ENCODE results near the gene ULK1. TPM values are rescaled to one million over a fixed set of nuclear protein-coding genes. Genes with fewer than 3 reads are reported as not detected.

Gene ULK1
- total RNA-seq, 1 donor from 2014 or later = 4.9 TPM

DNA sequence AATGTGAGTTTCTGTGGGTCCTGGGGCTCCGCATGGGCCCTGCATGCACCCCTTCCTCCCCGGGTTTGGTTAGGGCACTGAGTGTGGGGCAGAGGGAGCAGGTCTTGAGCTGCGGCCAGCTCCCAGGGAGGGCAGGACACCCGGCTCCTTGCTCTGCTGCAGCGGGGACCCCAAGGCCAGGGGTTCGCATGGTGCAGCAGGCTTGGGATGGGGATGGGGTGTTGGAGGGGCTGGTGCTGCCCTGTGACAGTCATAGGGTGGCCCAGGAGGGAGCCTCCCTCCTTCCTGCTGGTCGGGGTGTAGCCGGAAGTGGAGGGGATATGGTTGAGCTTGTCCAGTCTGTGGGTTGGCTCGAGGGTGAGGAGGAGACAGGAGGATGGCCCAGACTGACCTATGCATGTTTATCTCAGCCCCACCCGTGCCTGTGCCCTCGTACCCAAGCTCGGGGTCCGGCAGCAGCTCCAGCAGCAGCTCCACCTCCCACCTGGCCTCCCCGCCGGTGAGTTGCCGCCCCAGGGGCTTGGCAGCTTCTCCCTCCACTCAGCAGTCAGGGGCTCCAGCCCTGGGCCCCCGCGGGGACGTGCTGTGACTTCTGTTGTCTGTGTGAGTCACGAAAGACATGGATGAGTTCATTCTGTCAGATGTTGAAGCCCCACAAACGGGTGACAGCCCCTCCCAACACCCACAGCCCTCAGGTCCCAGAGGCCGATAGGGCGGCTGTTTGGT, 16.0 kb downstream of the ULK1 start:
- peaks cover 4% of the 10 kb centered on the region for H3K36me3 Mint-ChIP-seq
- H3K36me3 ChIP-seq = no peaks in the 10 kb centered on the region
- peaks cover 3% of the 10 kb centered on the region for H3K27me3 Mint-ChIP-seq (ENCODE audit: insufficient read depth, low read depth)
- no peak for TF ChIP-seq EZH2phosphoT487 (IDR thresholded peaks at IDR 0.05)
- TF ChIP-seq EZH2 (IDR thresholded peaks at IDR 0.05) = no peak
- H3K79me2 ChIP-seq (ENCODE audit: low read depth) = no peaks in the 10 kb centered on the region
- H3K27ac ChIP-seq = no peak overlapping the region
- H3K4me3 ChIP-seq = no peak overlapping the region
- no peak overlapping the region for H3K4me2 ChIP-seq
- H3K4me1 ChIP-seq = no peaks in the 10 kb centered on the region
- H3K27ac Mint-ChIP-seq = no peak overlapping the region
- H3K9me3 ChIP-seq (ENCODE audit: low read depth) = no peaks in the 10 kb centered on the region
- H3F3A ChIP-seq (ENCODE audit: low read depth) = no peaks in the 10 kb centered on the region
- H3K27me3 ChIP-seq = no peaks in the 10 kb centered on the region
- no peak overlapping the region for H3K9ac ChIP-seq
- no peaks in the 10 kb centered on the region for H3K4me1 Mint-ChIP-seq
- no peak for DNase-seq (ENCODE audit: low spot score)
- peaks cover 24% of the 10 kb centered on the region for H4K20me1 ChIP-seq (ENCODE audit: low read depth)
- no peak overlapping the region for H2AFZ ChIP-seq (replicated peaks)
- no peaks in the 10 kb centered on the region for H3K9me3 Mint-ChIP-seq
- no peak overlapping the region for H3K4me3 Mint-ChIP-seq

DNA sequence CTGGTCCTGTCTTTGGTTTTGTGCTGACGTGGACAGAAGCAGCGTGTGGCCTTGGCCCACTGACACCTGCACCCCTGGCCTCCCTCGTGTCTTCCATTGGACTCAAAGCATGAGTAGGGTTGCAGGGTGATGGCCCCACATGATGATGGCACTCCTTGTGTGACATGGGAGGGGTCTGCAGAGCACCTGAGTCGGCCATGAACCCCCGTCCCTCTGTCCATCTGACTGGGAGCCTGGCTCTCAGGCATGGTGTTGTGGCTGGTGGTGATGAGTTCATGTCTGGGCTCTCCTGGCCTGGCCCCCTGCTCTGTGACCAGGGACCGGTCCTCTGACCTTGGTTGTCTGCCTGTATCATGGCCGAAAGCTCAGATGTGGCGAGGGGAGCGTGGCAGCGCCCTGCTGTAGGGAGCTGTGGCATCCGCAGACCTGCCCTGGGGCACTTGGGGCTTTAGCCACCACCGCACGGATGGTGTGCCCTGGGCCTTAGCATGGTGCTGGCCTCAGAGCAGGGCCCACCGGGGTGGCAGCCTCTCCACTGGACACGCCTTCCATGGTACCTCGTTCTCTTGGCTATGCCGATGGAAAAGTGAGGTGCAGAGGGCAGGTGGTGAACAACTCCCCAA, 16.7 kb downstream of the ULK1 start:
- TF ChIP-seq EZH2phosphoT487 (IDR thresholded peaks at IDR 0.05) (no peak), EZH2 (IDR thresholded peaks at IDR 0.05) (no peak)
- TF ChIP-seq, protein P1, sequence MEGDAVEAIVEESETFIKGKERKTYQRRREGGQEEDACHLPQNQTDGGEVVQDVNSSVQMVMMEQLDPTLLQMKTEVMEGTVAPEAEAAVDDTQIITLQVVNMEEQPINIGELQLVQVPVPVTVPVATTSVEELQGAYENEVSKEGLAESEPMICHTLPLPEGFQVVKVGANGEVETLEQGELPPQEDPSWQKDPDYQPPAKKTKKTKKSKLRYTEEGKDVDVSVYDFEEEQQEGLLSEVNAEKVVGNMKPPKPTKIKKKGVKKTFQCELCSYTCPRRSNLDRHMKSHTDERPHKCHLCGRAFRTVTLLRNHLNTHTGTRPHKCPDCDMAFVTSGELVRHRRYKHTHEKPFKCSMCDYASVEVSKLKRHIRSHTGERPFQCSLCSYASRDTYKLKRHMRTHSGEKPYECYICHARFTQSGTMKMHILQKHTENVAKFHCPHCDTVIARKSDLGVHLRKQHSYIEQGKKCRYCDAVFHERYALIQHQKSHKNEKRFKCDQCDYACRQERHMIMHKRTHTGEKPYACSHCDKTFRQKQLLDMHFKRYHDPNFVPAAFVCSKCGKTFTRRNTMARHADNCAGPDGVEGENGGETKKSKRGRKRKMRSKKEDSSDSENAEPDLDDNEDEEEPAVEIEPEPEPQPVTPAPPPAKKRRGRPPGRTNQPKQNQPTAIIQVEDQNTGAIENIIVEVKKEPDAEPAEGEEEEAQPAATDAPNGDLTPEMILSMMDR (IDR thresholded peaks at IDR 0.05) = no peak
- peaks cover 19% of the 10 kb centered on the region for H4K20me1 ChIP-seq (ENCODE audit: low read depth)
- H3K27ac Mint-ChIP-seq = no peak overlapping the region
- peaks cover 2% of the 10 kb centered on the region for H3K36me3 Mint-ChIP-seq
- H3K9ac ChIP-seq = no peak overlapping the region
- no peaks in the 10 kb centered on the region for H3K27me3 ChIP-seq
- H3F3A ChIP-seq (ENCODE audit: low read depth) = no peaks in the 10 kb centered on the region
- H3K4me2 ChIP-seq = no peak overlapping the region
- H3K36me3 ChIP-seq = no peaks in the 10 kb centered on the region
- no peaks in the 10 kb centered on the region for H3K79me2 ChIP-seq (ENCODE audit: low read depth)
- no peaks in the 10 kb centered on the region for H3K9me3 Mint-ChIP-seq
- H3K27me3 Mint-ChIP-seq (ENCODE audit: insufficient read depth, low read depth) = peaks cover 3% of the 10 kb centered on the region
- H3K27ac ChIP-seq = no peak overlapping the region
- H3K4me3 Mint-ChIP-seq = no peak overlapping the region
- no peak overlapping the region for H3K4me3 ChIP-seq
- H3K9me3 ChIP-seq (ENCODE audit: low read depth) = no peaks in the 10 kb centered on the region
- H3K4me1 Mint-ChIP-seq = no peaks in the 10 kb centered on the region
- H3K4me1 ChIP-seq = no peaks in the 10 kb centered on the region
- H2AFZ ChIP-seq (replicated peaks) = no peak overlapping the region
- DNase-seq (ENCODE audit: low spot score) = no peak

DNA sequence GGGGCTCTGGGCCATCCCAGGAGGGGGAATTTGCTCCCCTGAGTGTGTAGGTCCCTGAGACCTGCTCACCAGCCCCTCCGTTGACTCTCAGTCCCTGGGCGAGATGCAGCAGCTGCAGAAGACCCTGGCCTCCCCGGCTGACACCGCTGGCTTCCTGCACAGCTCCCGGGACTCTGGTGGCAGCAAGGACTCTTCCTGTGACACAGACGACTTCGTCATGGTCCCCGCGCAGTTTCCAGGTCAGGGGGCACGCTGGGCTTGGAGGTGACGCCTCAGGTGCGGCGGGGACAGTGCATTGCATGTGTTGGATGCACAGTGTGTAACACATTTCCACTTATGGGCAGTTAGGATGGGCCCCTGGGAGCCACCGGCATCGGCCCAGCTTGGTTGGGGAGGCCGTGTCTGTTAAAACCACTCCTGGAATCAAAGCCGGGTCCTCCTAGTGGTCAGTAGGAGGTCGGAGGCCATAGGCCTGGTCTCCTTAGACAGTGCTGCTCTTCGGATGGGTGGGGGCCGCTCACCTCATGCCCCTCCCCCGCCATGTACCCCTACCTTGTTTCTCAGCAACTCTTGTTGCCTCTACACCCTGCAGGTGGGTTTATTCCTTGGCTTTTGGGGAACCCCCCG, 17.5 kb downstream of the ULK1 start:
- Histone ChIP-seq H4K20me1 (ENCODE audit: low read depth) (peaks cover 11% of the 10 kb centered on the region), H3K4me3 (no peak overlapping the region), H3K79me2 (ENCODE audit: low read depth) (no peaks in the 10 kb centered on the region), H2AFZ (replicated peaks) (no peak overlapping the region), H3F3A (ENCODE audit: low read depth) (no peaks in the 10 kb centered on the region), H3K27me3 (no peaks in the 10 kb centered on the region), H3K9ac (no peak overlapping the region), H3K9me3 (ENCODE audit: low read depth) (no peaks in the 10 kb centered on the region), H3K27ac (no peak overlapping the region), H3K4me2 (no peak overlapping the region), H3K36me3 (no peaks in the 10 kb centered on the region), H3K4me1 (no peaks in the 10 kb centered on the region)
- TF ChIP-seq EZH2phosphoT487 (IDR thresholded peaks at IDR 0.05) (no peak), EZH2 (IDR thresholded peaks at IDR 0.05) (no peak)
- TF ChIP-seq, protein P1 (IDR thresholded peaks at IDR 0.05) = no peak
- H3K27me3 Mint-ChIP-seq (ENCODE audit: insufficient read depth, low read depth) = peaks cover 3% of the 10 kb centered on the region
- no peak for DNase-seq (ENCODE audit: low spot score)
- no peaks in the 10 kb centered on the region for H3K9me3 Mint-ChIP-seq
- no peak overlapping the region for H3K4me3 Mint-ChIP-seq
- no peak overlapping the region for H3K27ac Mint-ChIP-seq
- peaks cover 2% of the 10 kb centered on the region for H3K36me3 Mint-ChIP-seq
- H3K4me1 Mint-ChIP-seq = no peaks in the 10 kb centered on the region
